ENCODE results near the gene GATA5. TPM values are rescaled to one million over a fixed set of nuclear protein-coding genes. Genes with fewer than 3 reads are reported as not detected.

GATA5 gene
- total and polyA plus RNA-seq, 10 donors = 0.02 to 0.19 (median 0.13) TPM; not detected in 7

DNA sequence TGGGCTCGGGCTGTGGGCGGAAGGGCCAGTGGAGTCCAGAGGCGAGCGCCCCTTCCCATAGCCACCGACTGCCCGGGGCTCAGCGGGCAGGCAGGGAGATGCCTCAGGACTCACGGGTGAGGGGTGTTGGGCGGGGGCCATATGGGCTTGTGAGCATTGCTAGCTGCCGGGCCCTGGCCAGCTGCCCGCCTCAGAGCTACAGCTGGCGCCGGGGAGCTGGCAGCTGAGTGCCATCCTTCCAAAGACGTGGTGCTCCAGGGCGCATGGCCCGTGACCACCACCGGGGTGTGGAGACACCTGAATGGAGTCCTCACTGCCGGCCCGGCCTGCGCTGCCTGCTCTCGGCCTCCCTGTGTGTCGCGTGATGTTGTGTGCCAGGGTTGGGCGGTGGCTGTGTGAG, 37.9 kb downstream of the GATA5 start:
- TF ChIP-seq, protein P1, sequence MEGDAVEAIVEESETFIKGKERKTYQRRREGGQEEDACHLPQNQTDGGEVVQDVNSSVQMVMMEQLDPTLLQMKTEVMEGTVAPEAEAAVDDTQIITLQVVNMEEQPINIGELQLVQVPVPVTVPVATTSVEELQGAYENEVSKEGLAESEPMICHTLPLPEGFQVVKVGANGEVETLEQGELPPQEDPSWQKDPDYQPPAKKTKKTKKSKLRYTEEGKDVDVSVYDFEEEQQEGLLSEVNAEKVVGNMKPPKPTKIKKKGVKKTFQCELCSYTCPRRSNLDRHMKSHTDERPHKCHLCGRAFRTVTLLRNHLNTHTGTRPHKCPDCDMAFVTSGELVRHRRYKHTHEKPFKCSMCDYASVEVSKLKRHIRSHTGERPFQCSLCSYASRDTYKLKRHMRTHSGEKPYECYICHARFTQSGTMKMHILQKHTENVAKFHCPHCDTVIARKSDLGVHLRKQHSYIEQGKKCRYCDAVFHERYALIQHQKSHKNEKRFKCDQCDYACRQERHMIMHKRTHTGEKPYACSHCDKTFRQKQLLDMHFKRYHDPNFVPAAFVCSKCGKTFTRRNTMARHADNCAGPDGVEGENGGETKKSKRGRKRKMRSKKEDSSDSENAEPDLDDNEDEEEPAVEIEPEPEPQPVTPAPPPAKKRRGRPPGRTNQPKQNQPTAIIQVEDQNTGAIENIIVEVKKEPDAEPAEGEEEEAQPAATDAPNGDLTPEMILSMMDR (IDR thresholded peaks at IDR 0.05 in 8 of 11, conservative IDR thresholded peaks at IDR 0.05 in 3 of 11) = no peak
- TF ChIP-seq POLR2AphosphoS5 (IDR thresholded peaks at IDR 0.05) = no peak
- TF ChIP-seq POLR2A (IDR thresholded peaks at IDR 0.05) = no peak
- peaks cover 0 to 85% (median 9%) of the 10 kb centered on the region in 7 donors for H3K27me3 ChIP-seq (replicated peaks in 1 of 7)
- no peaks in the 10 kb centered on the region for H3K36me3 ChIP-seq
- no peaks in the 10 kb centered on the region for H3K9me3 ChIP-seq
- intact Hi-C loops (cut with DNase I; ENCODE audit: low total_unique reads) = no loop called here
- DNase-seq = no peak
- H3K4me1 ChIP-seq = no peaks in the 10 kb centered on the region
- no peak overlapping the region for H3K27ac ChIP-seq
- H3K4me3 ChIP-seq = no peak overlapping the region
- 83 to 90% (median 85%) methylated on average over 12 to 24 of the region's 24 CpGs for WGBS, 5 donors

DNA sequence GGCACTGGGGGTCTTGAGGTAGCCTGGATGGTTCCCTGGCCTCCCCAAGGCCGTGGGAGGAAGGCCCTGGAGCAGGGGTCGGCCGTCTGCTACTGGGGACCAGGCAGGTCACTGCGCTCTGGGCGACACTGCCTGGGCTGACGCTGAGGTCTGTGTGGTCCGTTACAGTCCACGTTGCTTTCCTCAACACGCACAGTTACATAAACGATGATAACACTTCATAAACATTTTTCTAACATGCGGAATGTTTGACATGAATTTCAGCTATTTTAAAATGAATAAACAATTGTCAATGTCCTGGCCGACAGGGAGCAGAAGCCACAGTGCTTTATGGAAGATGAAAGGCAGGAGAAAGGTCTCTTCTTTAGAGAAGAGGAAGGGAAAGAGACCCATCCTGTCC, 38.3 kb downstream of the GATA5 start:
- no peaks in the 10 kb centered on the region for H3K36me3 ChIP-seq
- H3K9me3 ChIP-seq = no peaks in the 10 kb centered on the region
- no peak overlapping the region for H3K4me3 ChIP-seq
- intact Hi-C loops (cut with DNase I; ENCODE audit: low total_unique reads) = no loop called here
- WGBS, 5 donors = 63 to 89% (median 73%) methylated on average over 12 of the region's 12 CpGs
- no peak for TF ChIP-seq POLR2A (IDR thresholded peaks at IDR 0.05)
- H3K27me3 ChIP-seq (replicated peaks in 1 of 7) = peaks cover 0 to 87% (median 9%) of the 10 kb centered on the region in 7 donors
- H3K4me1 ChIP-seq = no peaks in the 10 kb centered on the region
- no peak for DNase-seq
- no peak overlapping the region for H3K27ac ChIP-seq

DNA sequence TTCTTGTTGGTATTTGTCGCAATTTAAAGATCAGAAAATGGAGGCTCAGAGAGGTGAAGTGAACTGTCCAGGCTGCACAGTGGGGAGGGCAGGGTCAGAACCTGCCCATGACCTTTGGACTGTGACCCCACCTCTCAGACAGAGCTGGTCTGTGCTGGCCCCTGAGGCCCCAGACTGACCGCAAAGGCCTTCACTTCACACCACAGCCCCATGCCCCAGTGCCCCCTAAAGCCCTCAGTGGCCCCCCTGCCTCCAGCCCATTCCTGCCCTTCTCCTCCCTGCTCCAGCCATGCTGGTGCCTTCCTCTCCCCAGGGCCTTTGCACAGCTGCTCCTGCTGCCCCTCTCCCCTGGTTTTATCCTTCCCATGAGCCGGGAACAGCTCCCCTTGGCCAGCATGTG, 39.1 kb downstream of the GATA5 start:
- no peak overlapping the region for H3K4me3 ChIP-seq
- no peak overlapping the region for H3K27ac ChIP-seq
- no peaks in the 10 kb centered on the region for H3K9me3 ChIP-seq
- no peak for DNase-seq
- H3K4me1 ChIP-seq = no peaks in the 10 kb centered on the region
- TF ChIP-seq POLR2A (IDR thresholded peaks at IDR 0.05) = no peak
- no peaks in the 10 kb centered on the region for H3K36me3 ChIP-seq
- 84 to 94% (median 88%) methylated on average over 3 of the region's 3 CpGs for WGBS, 5 donors
- peaks cover 0 to 87% (median 9%) of the 10 kb centered on the region in 7 donors for H3K27me3 ChIP-seq (replicated peaks in 1 of 7)
- intact Hi-C loops (cut with DNase I; ENCODE audit: low total_unique reads) = no loop called here

DNA sequence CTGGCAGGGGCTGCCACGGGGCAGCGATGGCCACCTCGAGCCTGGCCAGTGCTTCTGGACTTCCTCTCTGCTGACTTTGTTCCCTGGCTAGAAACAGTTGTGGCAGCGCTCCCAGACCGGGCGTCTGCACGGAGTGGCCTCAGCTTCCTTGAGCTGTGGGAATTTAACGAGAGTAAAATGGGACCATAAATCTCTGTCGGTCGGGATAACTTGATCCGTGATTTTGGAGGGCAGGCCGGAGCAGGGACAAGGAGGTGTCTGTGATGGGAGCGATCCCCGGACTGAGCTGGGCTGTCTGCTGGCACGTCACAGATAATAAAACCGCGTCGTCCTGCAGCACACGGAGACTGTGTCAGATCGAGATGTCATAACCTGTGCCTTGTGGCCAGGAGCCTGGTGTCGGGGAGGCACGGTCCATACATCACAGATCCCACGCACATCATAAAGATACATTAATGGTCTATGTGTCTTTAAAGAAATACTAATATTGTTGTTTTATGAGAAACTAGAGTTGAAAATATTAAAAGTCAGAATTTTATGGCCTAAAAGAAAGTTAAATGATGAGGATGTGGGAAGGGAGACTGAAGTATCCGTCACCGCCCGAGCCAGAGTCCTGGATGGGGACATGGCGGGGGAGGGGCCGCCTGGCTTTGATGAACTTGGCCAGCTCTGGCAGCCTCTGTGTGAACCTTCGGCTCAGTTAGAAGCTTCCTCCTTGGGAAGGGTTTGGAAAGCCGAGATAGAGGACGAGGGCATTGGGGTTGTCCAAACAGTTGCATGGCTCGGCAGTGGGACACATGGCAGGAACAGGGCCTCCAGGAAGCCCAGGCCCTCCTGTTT, 41.9 kb downstream of the GATA5 start:
- no peak overlapping the region for H3K27ac ChIP-seq
- 36 to 45% (median 40%) methylated on average over 28 to 32 of the region's 32 CpGs for WGBS, 5 donors
- no peak overlapping the region for H3K4me3 ChIP-seq
- intact Hi-C loops (cut with DNase I; ENCODE audit: low total_unique reads) = no loop called here
- TF ChIP-seq POLR2A (IDR thresholded peaks at IDR 0.05) (no peak), POLR2AphosphoS5 (IDR thresholded peaks at IDR 0.05) (no peak)
- TF ChIP-seq, protein P1 (IDR thresholded peaks at IDR 0.05 in 8 of 11, conservative IDR thresholded peaks at IDR 0.05 in 3 of 11) = no peak
- H3K9me3 ChIP-seq = no peaks in the 10 kb centered on the region
- no peaks in the 10 kb centered on the region for H3K4me1 ChIP-seq
- peaks cover 0 to 88% (median 9%) of the 10 kb centered on the region in 7 donors for H3K27me3 ChIP-seq (replicated peaks in 1 of 7)
- no peaks in the 10 kb centered on the region for H3K36me3 ChIP-seq
- no peak for DNase-seq

DNA sequence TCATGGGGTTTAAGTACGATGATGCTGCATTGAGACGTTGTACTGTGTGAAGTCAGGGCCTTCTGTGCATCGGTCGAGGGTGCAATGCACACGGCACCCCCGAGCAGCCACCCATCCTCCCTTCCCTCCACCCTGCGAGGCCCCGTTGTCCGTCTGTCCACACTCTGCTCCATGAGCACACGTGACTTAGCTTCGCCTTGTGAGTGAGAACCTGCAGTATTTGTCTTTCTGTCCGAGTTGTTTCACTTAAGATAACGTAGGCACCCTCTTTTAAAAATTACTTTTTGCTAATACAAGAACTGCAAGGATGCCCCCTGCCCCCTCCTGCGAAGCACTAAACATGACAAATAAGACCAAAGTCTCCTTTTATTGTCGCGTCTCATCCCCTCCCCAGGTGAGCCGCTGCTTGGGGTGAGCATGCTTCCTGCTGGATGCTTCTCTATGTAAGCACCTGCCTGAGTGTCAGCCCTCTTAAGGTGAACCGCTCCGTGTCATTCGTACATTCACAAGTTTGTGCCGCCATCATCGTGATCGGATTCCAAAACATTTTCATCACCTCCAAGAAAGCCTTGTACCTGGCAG, 44.8 kb downstream of the GATA5 start:
- DNase-seq = no peak
- intact Hi-C loops (cut with DNase I; ENCODE audit: low total_unique reads) = no loop called here
- H3K9me3 ChIP-seq = no peaks in the 10 kb centered on the region
- no peak overlapping the region for H3K27ac ChIP-seq
- H3K4me1 ChIP-seq = no peaks in the 10 kb centered on the region
- WGBS, 5 donors = 72 to 82% (median 76%) methylated on average over 23 of the region's 23 CpGs
- H3K27me3 ChIP-seq (replicated peaks in 1 of 7) = peaks cover 0 to 86% (median 9%) of the 10 kb centered on the region in 7 donors
- H3K36me3 ChIP-seq = no peaks in the 10 kb centered on the region
- no peak overlapping the region for H3K4me3 ChIP-seq
- TF ChIP-seq, protein P1 (IDR thresholded peaks at IDR 0.05 in 8 of 11, conservative IDR thresholded peaks at IDR 0.05 in 3 of 11) = no peak
- TF ChIP-seq POLR2A (IDR thresholded peaks at IDR 0.05) (no peak), POLR2AphosphoS5 (IDR thresholded peaks at IDR 0.05) (no peak)

Measured in spleen (tissue), 11 donors.